NCI-H2227 (cell line): ENCODE data around the gene MICB.
"Not testable (repeated sequence)": the region's sequence is repeated elsewhere in the genome, so short reads cannot be mapped to it uniquely, and the experiment has no call there.

ENCODE experiments used
- DNase-seq: peaks from one replicate; lab custom pipeline; 2025; ENCODE audit not compliant: unreplicated experiment; lab: John Stamatoyannopoulos, UW

The MICB gene

GRCh38 chr6:31497531-31498476 lies at the start of gene MICB:
MICB (plus strand) TSS chr6:31498145; CDS start chr6:31498194, 49 bp downstream.
- DNase-seq: peak; percentile 91

- DNase-seq: no peak
Observed at GRCh38 chr6:31450751-31451150, 47.2 kb upstream of the MICB start.

DNA sequence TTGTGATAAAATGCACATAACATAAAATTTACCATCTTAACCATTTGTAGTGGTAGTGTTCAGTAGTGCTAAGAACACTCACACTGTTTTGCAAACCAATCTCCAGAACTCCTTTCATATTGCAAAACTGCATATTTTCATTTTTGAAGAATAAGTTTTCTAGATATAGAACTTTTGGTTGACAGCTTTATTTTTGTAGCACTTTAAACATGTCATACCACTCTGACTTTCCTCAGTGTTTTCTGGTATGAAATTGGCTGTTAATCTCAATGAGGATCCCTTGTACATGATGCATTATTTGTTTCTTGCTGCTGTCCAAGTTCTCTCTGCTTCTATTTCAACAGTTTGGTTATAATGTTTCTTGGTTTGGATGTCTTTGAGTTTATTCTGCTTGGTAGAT lies 45.1 kb upstream of the MICB start:
- DNase-seq: no peak

GRCh38 chr6:31453259-31453658 lies 44.7 kb upstream of the MICB start:
- no peak for DNase-seq

DNA sequence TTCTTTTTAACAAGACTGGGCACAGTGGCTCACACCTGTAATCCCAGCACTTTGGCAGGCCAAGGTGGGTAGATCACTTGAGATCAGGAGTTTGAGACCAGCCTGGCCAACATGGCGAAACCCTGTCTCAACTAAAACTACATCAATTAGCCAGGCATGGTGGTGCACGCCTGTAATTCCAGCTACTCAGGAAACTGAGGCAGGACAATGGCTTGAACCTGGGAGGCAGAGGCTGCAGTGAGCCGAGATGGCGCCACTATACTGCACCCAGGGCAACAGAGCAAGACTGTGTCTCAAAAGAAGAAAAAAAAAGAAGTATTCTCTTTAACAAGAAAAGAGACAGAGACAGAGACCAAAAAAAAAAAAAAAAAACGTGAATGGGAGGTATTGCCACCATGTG lies 38.1 kb upstream of the MICB start:
- not testable (repeated sequence) for DNase-seq

DNA sequence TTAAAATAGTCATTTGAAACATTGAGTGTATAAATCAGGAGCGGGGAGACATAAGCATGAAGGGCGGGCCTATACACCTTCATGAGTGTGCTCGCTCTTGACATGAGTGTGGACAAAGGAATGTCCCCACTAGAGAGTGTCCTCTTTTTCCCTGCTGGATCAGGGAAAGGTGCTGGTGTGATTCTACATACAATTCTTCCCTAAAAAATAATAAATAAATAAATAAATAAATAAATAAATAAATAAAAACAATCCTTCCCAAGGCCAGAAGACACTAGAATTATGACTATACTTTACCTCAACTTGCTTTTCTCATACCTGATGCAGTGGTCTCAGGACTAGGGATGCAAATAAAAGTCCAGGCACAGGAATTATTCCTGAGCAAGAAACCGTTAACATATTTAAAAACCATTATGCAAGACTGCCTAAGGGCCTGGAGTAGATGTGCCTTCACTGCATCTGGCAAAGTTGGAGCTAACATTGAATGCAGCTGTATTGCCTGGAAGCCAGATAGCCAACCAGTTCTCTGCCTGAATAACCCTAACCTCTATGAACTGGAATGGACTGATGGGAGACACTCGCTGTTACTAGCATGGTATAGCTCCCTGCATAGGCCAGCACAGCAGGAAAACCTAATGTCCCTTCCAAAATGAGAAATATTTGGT lies 37.5 kb upstream of the MICB start:
- no peak for DNase-seq

GRCh38 chr6:31462026-31462963 lies 35.6 kb upstream of the MICB start:
- no peak for DNase-seq

DNA sequence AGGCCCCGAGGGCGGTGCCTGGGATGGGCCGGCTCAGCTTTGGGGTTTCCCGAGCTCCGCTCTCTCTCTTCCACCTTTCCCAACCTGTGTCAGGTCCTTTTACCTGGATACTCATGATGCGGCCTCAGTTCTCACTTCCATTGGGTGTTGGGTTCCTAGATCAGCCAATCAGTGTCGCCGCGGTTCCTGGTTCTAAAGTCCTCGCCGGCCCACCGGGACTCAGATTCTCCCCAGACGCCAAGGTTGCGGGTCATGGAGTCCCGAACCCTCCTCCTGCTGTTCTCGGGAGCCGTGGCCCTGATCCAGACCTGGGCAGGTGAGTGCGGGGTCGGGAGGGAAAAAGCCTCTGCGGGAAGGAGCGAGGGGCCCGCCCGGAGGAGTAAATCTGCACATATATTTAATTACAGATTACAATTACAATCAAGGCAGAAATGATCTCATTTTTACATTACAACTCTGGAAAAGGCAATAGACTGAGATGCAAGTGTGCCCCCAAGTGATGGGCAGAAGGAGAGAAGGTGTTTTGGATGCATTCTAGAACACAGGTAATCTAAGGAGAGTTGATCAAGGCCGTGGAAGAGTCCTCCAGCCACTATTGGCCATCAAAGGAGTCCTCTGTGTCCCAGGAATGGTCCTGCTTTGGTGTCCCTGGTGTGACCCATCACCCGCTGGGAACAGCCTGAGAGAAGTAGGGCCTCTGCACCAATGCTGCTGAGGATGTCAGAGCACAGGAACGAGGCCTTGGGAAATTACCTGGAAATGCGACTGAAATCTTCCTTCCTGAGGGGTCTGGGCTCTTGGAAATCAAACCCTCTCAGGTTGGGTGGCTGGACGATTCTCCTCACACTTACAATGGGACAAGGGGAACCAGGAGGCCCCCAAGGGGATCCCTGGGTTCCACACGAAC lies 34.7 kb upstream of the MICB start:
- peak; percentile 88 for DNase-seq

GRCh38 chr6:31464252-31465184 lies 33.4 kb upstream of the MICB start:
- no peak for DNase-seq

- no peak for DNase-seq
Observed at GRCh38 chr6:31465185-31465536, 32.8 kb upstream of the MICB start.

DNA sequence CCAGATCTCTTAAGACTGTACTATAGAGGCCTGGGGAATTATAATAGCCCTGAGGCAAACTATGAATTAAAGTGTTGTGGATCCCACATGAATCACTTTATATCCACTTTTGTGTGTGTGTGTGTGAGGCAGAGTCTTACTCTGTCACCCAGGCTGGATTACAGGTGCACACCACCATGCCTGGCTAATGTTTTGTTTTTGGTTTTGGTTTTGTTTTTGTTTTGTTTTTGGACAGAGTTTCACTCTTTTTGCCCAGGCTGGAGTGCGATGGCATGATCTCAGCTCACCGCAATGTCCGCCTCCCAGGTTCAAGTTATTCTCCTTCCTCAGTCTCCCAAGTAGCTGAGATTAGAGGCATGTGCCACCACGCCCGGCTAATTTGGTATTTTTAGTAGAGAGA lies 32.2 kb upstream of the MICB start:
- no peak for DNase-seq

- no peak for DNase-seq
Observed at GRCh38 chr6:31466466-31466865, 31.5 kb upstream of the MICB start.

GRCh38 chr6:31467151-31467550 lies 30.8 kb upstream of the MICB start:
- DNase-seq: no peak

GRCh38 chr6:31468311-31468710 lies 29.6 kb upstream of the MICB start:
- no peak for DNase-seq

DNA sequence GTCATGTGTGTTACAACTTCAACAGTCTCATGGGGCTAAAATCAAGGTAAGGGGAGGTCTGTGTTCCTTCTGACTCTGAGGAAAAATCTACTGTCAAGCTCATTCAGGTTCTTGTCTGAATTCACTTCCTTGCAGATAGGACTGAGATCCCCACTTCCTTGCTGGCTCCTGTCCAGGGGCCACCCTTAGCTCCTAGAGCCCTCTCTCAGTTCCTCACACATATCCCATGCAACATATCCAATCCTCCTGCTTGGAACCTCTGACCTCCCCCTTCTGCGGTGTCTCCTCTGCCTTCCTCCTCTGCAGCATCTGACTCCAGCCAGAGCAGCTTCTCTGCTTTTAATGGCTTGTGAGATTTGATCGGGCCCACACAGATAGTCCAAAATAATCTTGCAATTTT lies 27.1 kb upstream of the MICB start:
- DNase-seq: no peak

GRCh38 chr6:31471711-31472110 lies 26.2 kb upstream of the MICB start:
- DNase-seq: no peak

- DNase-seq: no peak
Observed at GRCh38 chr6:31472259-31472658, 25.7 kb upstream of the MICB start.

- no peak for DNase-seq
Observed at GRCh38 chr6:31473244-31473643, 24.7 kb upstream of the MICB start.
